Uterus (tissue), 4 donors: Measurements from ENCODE around the gene FXN. TPM values are rescaled to one million over a fixed set of nuclear protein-coding genes. Genes with fewer than 3 reads are reported as not detected.

Source experiments
- DNase-seq, 2 donors: peaks; one replicate each; pipeline ENCODE4 v3.0.0-alpha.2; 2019 to 2020
- H3K27ac ChIP-seq, 2 donors: fragments of 200-600 bp; sonication (generic); 1 replicate in 1 of 2; 2 replicates in 1 of 2; pipeline ENCODE4 v1.5.1; 2016 to 2018
- H3K27me3 ChIP-seq, 2 donors: fragments of 200-600 bp; sonication (generic); one replicate each; pipeline ENCODE4 v1.5.1; 2018 to 2019; ENCODE audit warnings: control low read depth in 1 of 2
- H3K36me3 ChIP-seq, 2 donors: fragments of 200-600 bp; sonication (generic); one replicate each; pipeline ENCODE4 v1.5.1; 2019; ENCODE audit warnings: control low read depth in 1 of 2
- H3K4me1 ChIP-seq, 2 donors: fragments of 200-600 bp; sonication (generic); one replicate each; pipeline ENCODE4 v1.5.1; 2018 to 2019; ENCODE audit warnings: control low read depth in 1 of 2
- H3K4me3 ChIP-seq, 2 donors: fragments of 200-600 bp; sonication (generic); 1 replicate in 1 of 2; 2 replicates in 1 of 2; pipeline ENCODE4 v1.5.1; 2018 to 2019; ENCODE audit warnings: mild to moderate bottlenecking in 1 of 2
- H3K9me3 ChIP-seq, 2 donors: fragments of 200-600 bp; sonication (generic); one replicate each; pipeline ENCODE4 v1.5.1; 2019; ENCODE audit warnings: control low read depth in 1 of 2
- POLR2A ChIP-seq, 2 donors: fragments of 450-650 bp; IDR thresholded peaks; one replicate each; pipeline ENCODE4 v1.6.1; 2016; ENCODE audit warnings: antibody characterized with exemption in 2 of 2, mild to moderate bottlenecking in 1 of 2, moderate library complexity in 1 of 2
- intact Hi-C: fragments of 100-400 bp; cut with DNase I; formaldehyde crosslinking; loops from one replicate; pipeline ENCODE4 v1.15.1; 2023; ENCODE audit warnings: low total_unique reads
- total RNA-seq, 4 donors: library from RNA; depleted of rRNA in 3 of 4; stranded (reverse); fragments of >200 nt in 3 of 4; gene quantifications; one replicate each; pipeline versions ENCODE4 v1.1.0 to v1.2.4, GENCODE V29; 2014 to 2023
- TF ChIP-seq, protein P1 (sequence below), 4 experiments: fragments of 200-600 bp in 2 of 4; fragments of 450-650 bp in 2 of 4; sonication (generic) in 2 of 4; IDR thresholded peaks; one replicate each; pipeline ENCODE4 v1.5.1; 2016 to 2019; ENCODE audit warnings: antibody characterized with exemption in 4 of 4, mild to moderate bottlenecking in 2 of 4, moderate library complexity in 1 of 4
- donor health status: DM: yes; HTN: yes; CAD: no.

The FXN gene
- total RNA-seq, 4 donors from 2014 or later, result 5.9 to 20.3 (median 18.5) TPM

DNA sequence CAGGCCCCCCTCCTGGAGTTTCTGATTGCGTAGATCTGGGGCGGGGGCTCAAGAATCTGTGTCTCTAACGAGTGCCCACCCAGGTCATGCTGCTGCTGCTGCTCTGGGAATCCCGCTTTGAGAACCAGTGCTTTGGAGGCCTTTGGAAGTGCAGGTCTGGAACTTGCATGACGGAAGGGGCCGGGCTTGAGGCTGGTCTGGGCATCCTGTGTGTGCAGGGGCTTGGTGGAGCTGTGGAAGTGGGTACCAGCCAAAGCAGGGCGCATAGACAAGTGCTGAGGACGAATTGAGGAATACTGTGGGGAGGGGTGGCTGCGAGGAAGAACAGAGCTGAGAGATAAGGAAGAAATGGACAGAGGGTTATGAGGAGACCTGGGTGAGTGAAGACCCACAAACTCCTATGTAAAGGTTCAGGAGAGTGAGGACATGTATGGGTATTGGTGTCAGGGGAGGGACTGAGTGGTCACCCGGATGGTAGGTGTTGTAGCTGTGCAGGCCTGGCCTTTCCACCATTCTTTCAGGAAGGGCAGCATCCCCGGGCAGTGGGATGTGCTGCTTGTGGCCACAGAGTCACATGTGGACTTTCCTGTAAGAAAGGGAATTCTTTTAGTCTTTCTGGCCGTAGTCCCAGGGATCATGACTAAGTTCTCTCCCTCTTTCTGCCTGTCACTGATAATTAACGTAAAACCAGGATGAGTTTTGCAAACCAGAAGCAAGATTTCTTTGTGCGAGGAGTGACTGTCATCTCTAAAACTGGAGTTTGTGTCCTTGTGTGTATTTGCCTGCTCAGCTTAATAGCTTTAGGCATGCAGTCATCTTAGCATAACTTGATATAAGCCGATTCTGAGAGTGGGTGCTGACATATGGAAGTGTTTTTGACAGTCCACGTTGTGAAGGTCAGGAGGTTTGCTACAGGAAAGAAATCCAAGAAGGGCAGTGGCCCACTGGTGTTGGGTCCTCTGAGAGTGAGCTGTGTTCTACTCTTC lies 95.2 kb downstream of the FXN start:
- no peaks in the 10 kb centered on the region for H3K27me3 ChIP-seq
- peak in 1 of 2 donors; percentile 28 for DNase-seq
- no peaks in the 10 kb centered on the region for H3K36me3 ChIP-seq
- no peaks in the 10 kb centered on the region for H3K9me3 ChIP-seq
- H3K27ac ChIP-seq, result no peak overlapping the region
- H3K4me3 ChIP-seq, result no peak overlapping the region
- TF ChIP-seq POLR2A (IDR thresholded peaks at IDR 0.05), result no peak
- H3K4me1 ChIP-seq, result peaks cover 0 to 6% of the 10 kb centered on the region in 2 donors
- intact Hi-C loops, result no loop called here

DNA sequence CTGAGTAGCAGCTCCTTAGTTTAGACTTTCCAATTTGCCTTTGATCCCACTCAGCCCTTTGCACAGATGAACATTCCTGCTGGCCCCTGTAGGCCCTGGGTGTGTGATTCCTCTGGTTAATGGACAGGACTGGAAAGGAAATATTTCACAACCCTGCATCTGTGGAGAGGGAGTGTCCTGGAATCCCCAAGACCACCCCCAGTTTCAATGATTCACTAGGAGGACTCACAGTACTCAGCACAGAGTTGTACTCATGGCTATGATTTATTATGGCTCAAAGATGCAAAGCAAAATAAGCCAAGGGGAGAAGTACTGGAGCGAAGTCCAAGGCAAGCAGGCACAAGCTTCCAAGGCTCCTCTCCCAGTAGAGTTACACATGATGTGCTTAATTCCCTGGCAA lies 96.1 kb downstream of the FXN start:
- Histone ChIP-seq H3K36me3 (no peaks in the 10 kb centered on the region), H3K27ac (no peak overlapping the region), H3K9me3 (no peaks in the 10 kb centered on the region), H3K27me3 (no peaks in the 10 kb centered on the region), H3K4me3 (no peak overlapping the region), H3K4me1 (peaks cover 0 to 6% of the 10 kb centered on the region in 2 donors)
- intact Hi-C loops, result no loop called here
- DNase-seq, result peak; percentile 34 to 61
- TF ChIP-seq, protein P1, sequence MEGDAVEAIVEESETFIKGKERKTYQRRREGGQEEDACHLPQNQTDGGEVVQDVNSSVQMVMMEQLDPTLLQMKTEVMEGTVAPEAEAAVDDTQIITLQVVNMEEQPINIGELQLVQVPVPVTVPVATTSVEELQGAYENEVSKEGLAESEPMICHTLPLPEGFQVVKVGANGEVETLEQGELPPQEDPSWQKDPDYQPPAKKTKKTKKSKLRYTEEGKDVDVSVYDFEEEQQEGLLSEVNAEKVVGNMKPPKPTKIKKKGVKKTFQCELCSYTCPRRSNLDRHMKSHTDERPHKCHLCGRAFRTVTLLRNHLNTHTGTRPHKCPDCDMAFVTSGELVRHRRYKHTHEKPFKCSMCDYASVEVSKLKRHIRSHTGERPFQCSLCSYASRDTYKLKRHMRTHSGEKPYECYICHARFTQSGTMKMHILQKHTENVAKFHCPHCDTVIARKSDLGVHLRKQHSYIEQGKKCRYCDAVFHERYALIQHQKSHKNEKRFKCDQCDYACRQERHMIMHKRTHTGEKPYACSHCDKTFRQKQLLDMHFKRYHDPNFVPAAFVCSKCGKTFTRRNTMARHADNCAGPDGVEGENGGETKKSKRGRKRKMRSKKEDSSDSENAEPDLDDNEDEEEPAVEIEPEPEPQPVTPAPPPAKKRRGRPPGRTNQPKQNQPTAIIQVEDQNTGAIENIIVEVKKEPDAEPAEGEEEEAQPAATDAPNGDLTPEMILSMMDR (IDR thresholded peaks at IDR 0.05), result no peak
- no peak for TF ChIP-seq POLR2A (IDR thresholded peaks at IDR 0.05)

DNA sequence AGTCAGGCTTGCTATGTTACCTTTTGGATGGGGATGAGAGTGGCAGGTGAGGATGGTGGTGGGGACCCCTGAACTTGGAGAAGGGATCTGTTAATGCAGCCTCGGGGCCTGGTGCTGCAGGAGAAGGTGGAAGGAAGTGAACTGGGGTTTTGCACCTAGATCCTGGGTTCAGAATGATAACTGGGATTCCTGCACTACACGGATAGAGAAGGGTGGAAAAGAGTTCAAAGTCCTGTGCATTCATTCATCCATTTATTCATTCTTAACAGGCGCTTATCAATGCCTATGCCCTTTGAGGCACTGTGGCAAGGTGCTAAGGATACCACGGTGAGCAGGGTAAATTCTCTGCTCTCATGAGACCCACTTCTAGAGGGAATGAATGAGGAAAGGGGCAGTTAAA lies 96.8 kb downstream of the FXN start:
- Histone ChIP-seq H3K27me3 (no peaks in the 10 kb centered on the region), H3K9me3 (no peaks in the 10 kb centered on the region), H3K36me3 (no peaks in the 10 kb centered on the region), H3K27ac (peak overlapping the region in 1 of 2 donors; percentile 6), H3K4me1 (peaks cover 0 to 6% of the 10 kb centered on the region in 2 donors), H3K4me3 (no peak overlapping the region)
- intact Hi-C loops, result no loop called here
- DNase-seq, result no peak
- TF ChIP-seq, protein P1 (IDR thresholded peaks at IDR 0.05), result no peak
- no peak for TF ChIP-seq POLR2A (IDR thresholded peaks at IDR 0.05)

DNA sequence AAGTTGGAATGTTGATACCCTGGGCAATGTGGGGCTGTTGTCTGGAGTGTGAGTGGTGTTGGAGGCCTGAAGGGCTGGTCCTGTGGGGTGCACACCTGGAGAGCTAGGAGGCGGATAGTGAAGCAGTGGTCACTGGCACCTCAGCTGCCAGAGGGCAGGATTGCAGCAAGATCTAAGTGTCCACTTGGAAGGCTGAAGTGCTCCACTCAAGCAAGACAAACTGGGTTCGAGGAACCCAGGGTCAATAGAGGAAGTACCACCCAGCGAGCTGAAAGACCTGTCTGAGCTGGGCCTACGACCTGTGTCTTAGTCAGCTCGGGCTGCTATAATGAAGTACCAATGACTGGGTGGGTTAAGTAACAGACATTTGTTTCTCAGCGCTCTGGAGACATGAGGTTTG lies 98.9 kb downstream of the FXN start:
- Histone ChIP-seq H3K9me3 (no peaks in the 10 kb centered on the region), H3K4me1 (peaks cover 0 to 6% of the 10 kb centered on the region in 2 donors), H3K27ac (no peak overlapping the region), H3K4me3 (no peak overlapping the region), H3K36me3 (no peaks in the 10 kb centered on the region), H3K27me3 (no peaks in the 10 kb centered on the region)
- TF ChIP-seq, protein P1 (IDR thresholded peaks at IDR 0.05), result no peak
- no peak for TF ChIP-seq POLR2A (IDR thresholded peaks at IDR 0.05)
- intact Hi-C loops, result no loop called here
- no peak for DNase-seq

DNA sequence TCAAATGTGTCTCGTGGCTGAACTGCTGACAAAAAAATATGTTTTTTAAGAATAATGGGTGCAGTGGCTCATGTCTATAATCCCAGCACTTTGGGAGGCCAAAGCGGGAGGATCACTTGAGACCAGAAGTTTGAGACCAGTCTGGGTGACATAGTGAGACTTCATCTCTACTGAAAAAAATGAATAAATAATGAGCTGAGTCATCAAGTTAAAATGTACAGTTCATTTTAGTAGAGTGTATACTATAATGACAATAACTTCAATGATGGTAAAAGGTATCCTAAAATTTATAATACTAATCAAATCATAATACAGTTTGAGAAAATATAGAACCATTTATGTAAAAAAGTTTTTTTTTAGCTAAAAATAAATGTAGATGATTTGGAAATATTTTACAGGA lies 100.6 kb downstream of the FXN start:
- no peaks in the 10 kb centered on the region for H3K27me3 ChIP-seq
- peaks cover 0 to 6% of the 10 kb centered on the region in 2 donors for H3K4me1 ChIP-seq
- H3K27ac ChIP-seq, result no peak overlapping the region
- H3K9me3 ChIP-seq, result no peaks in the 10 kb centered on the region
- TF ChIP-seq, protein P1 (IDR thresholded peaks at IDR 0.05), result no peak
- no peak for TF ChIP-seq POLR2A (IDR thresholded peaks at IDR 0.05)
- no peak overlapping the region for H3K4me3 ChIP-seq
- no peaks in the 10 kb centered on the region for H3K36me3 ChIP-seq
- intact Hi-C loops, result no loop called here
- DNase-seq, result no peak
